Right ventricle myocardium inferior (tissue), 1 donor: Measurements from ENCODE around the gene ANK3. TPM values are rescaled to one million over a fixed set of nuclear protein-coding genes. Genes with fewer than 3 reads are reported as not detected.

Source experiments
- ATAC-seq: fragments of 200-7000 bp; cut with Tn5 transposase; one replicate; pipeline ENCODE4 v1.9.1; 2020; ENCODE audit warnings: mild to moderate bottlenecking, moderate library complexity
- DNase-seq: peaks from one replicate; pipeline ENCODE4 v3.0.0; 2021; ENCODE audit errors: missing footprints
- intact Hi-C: fragments of 100-400 bp; cut with DNase I; formaldehyde crosslinking; loops from one replicate; pipeline ENCODE4 v1.11.0; 2022
- long read RNA-seq: library from polyadenylated mRNA; unstranded; transcript quantifications from one replicate; pipeline ENCODE4 v2.0.0, GENCODE V29; 2021
- total RNA-seq: library from RNA; stranded (reverse); fragmentation: NEBNext Ultra II Directional; extraction: Animal tissue kit (Norgen Biotek cat#: 25700); gene quantifications from one replicate; pipeline ENCODE4 v1.2.1, GENCODE V29; 2021
- donor health status: DM: no; HTN: yes; CAD: no; lungs with severe emphysema.

The ANK3 gene
- 216 TPM for total RNA-seq
- long read RNA-seq, partial matches to known transcripts, result 2 of 7 reads
- long read RNA-seq, other reads (novel, unspliced or antisense), result 5 of 7 reads

GRCh38 chr10:60389413-60390025 is at the start of gene ANK3:
Gene ANK3 (minus strand): TSS chr10:60389875. CDS start chr10:60389538, 337 bp downstream.
- ATAC-seq (no peak), DNase-seq (no peak)
- intact Hi-C loops, result no loop called here

- DNase-seq (no peak), ATAC-seq (peak; percentile 64)
- intact Hi-C loops, result loop anchor here (2.0 to 5.0 kb wide), 3 partner anchors 196 to 332 kb away; no protein-coding TSS in a partner anchor
Measured at GRCh38 chr10:60434418-60435046, 44.9 kb upstream of the ANK3 start.

- no peak for DNase-seq
- ATAC-seq, result no peak
- intact Hi-C loops, result loop anchor here (2.0 to 5.0 kb wide), 3 partner anchors 195 to 331 kb away; no protein-coding TSS in a partner anchor
Measured at GRCh38 chr10:60433684-60434083, 44.0 kb upstream of the ANK3 start.

GRCh38 chr10:60430836-60431597 is 41.3 kb upstream of the ANK3 start:
- ATAC-seq, result no peak
- intact Hi-C loops, result loop anchor here (5.0 kb wide), 2 partner anchors 224 to 329 kb away; no protein-coding TSS in a partner anchor
- no peak for DNase-seq

GRCh38 chr10:60430017-60430416 is 40.3 kb upstream of the ANK3 start:
- intact Hi-C loops, result loop anchor here (5.0 kb wide), 2 partner anchors 223 to 328 kb away; no protein-coding TSS in a partner anchor
- peak; percentile 53 for ATAC-seq

GRCh38 chr10:60429084-60429849 is 39.6 kb upstream of the ANK3 start:
- peak; percentile 34 for ATAC-seq
- no peak for DNase-seq

More at GRCh38 chr10:60430017-60430416, 40.3 kb upstream of the ANK3 start:
- DNase-seq, result no peak

GRCh38 chr10:60428387-60428737 is 38.7 kb upstream of the ANK3 start:
- ATAC-seq (peak; percentile 80), DNase-seq (no peak)
- intact Hi-C loops, result loop anchor here (5.0 kb wide), 1 partner anchor 116 kb away; no protein-coding TSS in a partner anchor

More at GRCh38 chr10:60429084-60429849, 39.6 kb upstream of the ANK3 start:
- intact Hi-C loops, result loop anchor here (5.0 kb wide), 1 partner anchor 117 kb away; no protein-coding TSS in a partner anchor

- no peak for ATAC-seq
- intact Hi-C loops, result loop anchor here (5.0 kb wide), 1 partner anchor 116 kb away; no protein-coding TSS in a partner anchor
- DNase-seq, result no peak
Measured at GRCh38 chr10:60427709-60428386, 38.2 kb upstream of the ANK3 start.

GRCh38 chr10:60427148-60427547 is 37.5 kb upstream of the ANK3 start:
- DNase-seq, result no peak
- no peak for ATAC-seq
- intact Hi-C loops, result loop anchor here (5.0 kb wide), 1 partner anchor 115 kb away; no protein-coding TSS in a partner anchor

GRCh38 chr10:60426425-60426824 is 36.8 kb upstream of the ANK3 start:
- intact Hi-C loops, result loop anchor here (5.0 kb wide), 1 partner anchor 114 kb away; no protein-coding TSS in a partner anchor
- ATAC-seq, result no peak
- no peak for DNase-seq

- intact Hi-C loops, result loop anchor here (5.0 kb wide), 1 partner anchor 113 kb away; no protein-coding TSS in a partner anchor
- DNase-seq (no peak), ATAC-seq (no peak)
Measured at GRCh38 chr10:60425392-60426110, 35.9 kb upstream of the ANK3 start.

- DNase-seq, result no peak
- ATAC-seq, result no peak
- intact Hi-C loops, result loop anchor here (5.0 kb wide), 1 partner anchor 113 kb away; no protein-coding TSS in a partner anchor
Measured at GRCh38 chr10:60424971-60425370, 35.3 kb upstream of the ANK3 start.

- intact Hi-C loops, result no loop called here
Measured at GRCh38 chr10:60423920-60424319, 34.2 kb upstream of the ANK3 start.

GRCh38 chr10:60422809-60423208 is 33.1 kb upstream of the ANK3 start:
- intact Hi-C loops, result no loop called here
- ATAC-seq (no peak), DNase-seq (no peak)

More at GRCh38 chr10:60423920-60424319, 34.2 kb upstream of the ANK3 start:
- ATAC-seq, result no peak
- DNase-seq, result no peak

- ATAC-seq, result no peak
- intact Hi-C loops, result no loop called here
- no peak for DNase-seq
Measured at GRCh38 chr10:60420991-60421894, 31.6 kb upstream of the ANK3 start.

GRCh38 chr10:60419249-60419648 is 29.6 kb upstream of the ANK3 start:
- DNase-seq, result no peak
- ATAC-seq, result no peak
- intact Hi-C loops, result no loop called here
